ENCODE measurements around the gene PDGFB. TPM values are rescaled to one million over a fixed set of nuclear protein-coding genes. Genes with fewer than 3 reads are reported as not detected.
A peak's percentile ranks its signal among the peaks of the same experiment; 100 is the strongest.

PDGFB gene
- total and polyA plus RNA-seq, 2 experiments from 2014 or later, result 2.2 to 8.0 TPM

DNA sequence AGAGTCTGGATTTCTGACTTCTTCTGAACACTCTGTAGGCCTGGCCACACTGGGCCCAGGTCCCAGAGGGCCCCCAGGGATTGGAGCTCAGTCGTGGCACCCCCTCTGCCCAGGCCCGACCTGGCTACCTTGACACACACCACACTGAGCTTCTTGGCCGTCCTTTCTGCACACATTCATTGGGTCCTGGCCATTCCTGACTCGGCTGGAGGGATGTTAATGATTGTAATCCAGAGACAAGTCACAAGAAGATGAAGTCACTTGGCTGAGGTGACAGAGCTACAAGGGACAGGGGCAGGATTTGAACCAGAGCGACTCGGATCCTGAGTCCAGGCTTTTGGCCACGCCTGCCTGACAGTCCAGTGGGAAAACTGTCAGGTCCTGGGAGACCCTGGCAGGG is 23.9 kb upstream of the PDGFB start:
- DNase-seq (ENCODE audit: low spot score), result no peak

More for the DNA sequence above, 23.9 kb upstream of the PDGFB start:
- Mint-ChIP-seq H3K9me3 (no peaks in the 10 kb centered on the region; the same call in 2 of the 3 replicates), H3K4me3 (no peak overlapping the region), H3K27me3 (ENCODE audit: insufficient read depth, low read depth, poor library complexity) (peaks cover 12% of the 10 kb centered on the region), H3K36me3 (ENCODE audit: low read depth) (no peaks in the 10 kb centered on the region), H3K4me1 (peaks cover 5% of the 10 kb centered on the region; the same call in 1 of the 3 replicates), H3K27ac (no peak overlapping the region)
- H2AFZ ChIP-seq, result peak overlapping the region; percentile 43; the same call in 1 of the 2 replicates
- no peak for TF ChIP-seq JUNB (IDR thresholded peaks at IDR 0.05; ENCODE audit: unreplicated experiment)
- TF ChIP-seq POLR2AphosphoS5 (IDR thresholded peaks at IDR 0.05; ENCODE audit: low read depth), result no peak
- no peak for TF ChIP-seq NANOG (IDR thresholded peaks at IDR 0.05; ENCODE audit: borderline replicate concordance)
- TF ChIP-seq, protein P1, sequence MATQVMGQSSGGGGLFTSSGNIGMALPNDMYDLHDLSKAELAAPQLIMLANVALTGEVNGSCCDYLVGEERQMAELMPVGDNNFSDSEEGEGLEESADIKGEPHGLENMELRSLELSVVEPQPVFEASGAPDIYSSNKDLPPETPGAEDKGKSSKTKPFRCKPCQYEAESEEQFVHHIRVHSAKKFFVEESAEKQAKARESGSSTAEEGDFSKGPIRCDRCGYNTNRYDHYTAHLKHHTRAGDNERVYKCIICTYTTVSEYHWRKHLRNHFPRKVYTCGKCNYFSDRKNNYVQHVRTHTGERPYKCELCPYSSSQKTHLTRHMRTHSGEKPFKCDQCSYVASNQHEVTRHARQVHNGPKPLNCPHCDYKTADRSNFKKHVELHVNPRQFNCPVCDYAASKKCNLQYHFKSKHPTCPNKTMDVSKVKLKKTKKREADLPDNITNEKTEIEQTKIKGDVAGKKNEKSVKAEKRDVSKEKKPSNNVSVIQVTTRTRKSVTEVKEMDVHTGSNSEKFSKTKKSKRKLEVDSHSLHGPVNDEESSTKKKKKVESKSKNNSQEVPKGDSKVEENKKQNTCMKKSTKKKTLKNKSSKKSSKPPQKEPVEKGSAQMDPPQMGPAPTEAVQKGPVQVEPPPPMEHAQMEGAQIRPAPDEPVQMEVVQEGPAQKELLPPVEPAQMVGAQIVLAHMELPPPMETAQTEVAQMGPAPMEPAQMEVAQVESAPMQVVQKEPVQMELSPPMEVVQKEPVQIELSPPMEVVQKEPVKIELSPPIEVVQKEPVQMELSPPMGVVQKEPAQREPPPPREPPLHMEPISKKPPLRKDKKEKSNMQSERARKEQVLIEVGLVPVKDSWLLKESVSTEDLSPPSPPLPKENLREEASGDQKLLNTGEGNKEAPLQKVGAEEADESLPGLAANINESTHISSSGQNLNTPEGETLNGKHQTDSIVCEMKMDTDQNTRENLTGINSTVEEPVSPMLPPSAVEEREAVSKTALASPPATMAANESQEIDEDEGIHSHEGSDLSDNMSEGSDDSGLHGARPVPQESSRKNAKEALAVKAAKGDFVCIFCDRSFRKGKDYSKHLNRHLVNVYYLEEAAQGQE (IDR thresholded peaks at IDR 0.05; ENCODE audit: unreplicated experiment), result no peak
- no peak for TF ChIP-seq EZH2phosphoT487 (IDR thresholded peaks at IDR 0.05; ENCODE audit: unreplicated experiment)
- TF ChIP-seq, protein P2, sequence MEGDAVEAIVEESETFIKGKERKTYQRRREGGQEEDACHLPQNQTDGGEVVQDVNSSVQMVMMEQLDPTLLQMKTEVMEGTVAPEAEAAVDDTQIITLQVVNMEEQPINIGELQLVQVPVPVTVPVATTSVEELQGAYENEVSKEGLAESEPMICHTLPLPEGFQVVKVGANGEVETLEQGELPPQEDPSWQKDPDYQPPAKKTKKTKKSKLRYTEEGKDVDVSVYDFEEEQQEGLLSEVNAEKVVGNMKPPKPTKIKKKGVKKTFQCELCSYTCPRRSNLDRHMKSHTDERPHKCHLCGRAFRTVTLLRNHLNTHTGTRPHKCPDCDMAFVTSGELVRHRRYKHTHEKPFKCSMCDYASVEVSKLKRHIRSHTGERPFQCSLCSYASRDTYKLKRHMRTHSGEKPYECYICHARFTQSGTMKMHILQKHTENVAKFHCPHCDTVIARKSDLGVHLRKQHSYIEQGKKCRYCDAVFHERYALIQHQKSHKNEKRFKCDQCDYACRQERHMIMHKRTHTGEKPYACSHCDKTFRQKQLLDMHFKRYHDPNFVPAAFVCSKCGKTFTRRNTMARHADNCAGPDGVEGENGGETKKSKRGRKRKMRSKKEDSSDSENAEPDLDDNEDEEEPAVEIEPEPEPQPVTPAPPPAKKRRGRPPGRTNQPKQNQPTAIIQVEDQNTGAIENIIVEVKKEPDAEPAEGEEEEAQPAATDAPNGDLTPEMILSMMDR (conservative IDR thresholded peaks at IDR 0.05; ENCODE audit: low read depth in 2 of 2), result no peak
- no peak for TF ChIP-seq EZH2 (IDR thresholded peaks at IDR 0.05; ENCODE audit: low read depth, unreplicated experiment)
- TF ChIP-seq, protein P3, sequence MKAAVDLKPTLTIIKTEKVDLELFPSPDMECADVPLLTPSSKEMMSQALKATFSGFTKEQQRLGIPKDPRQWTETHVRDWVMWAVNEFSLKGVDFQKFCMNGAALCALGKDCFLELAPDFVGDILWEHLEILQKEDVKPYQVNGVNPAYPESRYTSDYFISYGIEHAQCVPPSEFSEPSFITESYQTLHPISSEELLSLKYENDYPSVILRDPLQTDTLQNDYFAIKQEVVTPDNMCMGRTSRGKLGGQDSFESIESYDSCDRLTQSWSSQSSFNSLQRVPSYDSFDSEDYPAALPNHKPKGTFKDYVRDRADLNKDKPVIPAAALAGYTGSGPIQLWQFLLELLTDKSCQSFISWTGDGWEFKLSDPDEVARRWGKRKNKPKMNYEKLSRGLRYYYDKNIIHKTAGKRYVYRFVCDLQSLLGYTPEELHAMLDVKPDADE (IDR thresholded peaks at IDR 0.05), result no peak
- TF ChIP-seq, protein P4, sequence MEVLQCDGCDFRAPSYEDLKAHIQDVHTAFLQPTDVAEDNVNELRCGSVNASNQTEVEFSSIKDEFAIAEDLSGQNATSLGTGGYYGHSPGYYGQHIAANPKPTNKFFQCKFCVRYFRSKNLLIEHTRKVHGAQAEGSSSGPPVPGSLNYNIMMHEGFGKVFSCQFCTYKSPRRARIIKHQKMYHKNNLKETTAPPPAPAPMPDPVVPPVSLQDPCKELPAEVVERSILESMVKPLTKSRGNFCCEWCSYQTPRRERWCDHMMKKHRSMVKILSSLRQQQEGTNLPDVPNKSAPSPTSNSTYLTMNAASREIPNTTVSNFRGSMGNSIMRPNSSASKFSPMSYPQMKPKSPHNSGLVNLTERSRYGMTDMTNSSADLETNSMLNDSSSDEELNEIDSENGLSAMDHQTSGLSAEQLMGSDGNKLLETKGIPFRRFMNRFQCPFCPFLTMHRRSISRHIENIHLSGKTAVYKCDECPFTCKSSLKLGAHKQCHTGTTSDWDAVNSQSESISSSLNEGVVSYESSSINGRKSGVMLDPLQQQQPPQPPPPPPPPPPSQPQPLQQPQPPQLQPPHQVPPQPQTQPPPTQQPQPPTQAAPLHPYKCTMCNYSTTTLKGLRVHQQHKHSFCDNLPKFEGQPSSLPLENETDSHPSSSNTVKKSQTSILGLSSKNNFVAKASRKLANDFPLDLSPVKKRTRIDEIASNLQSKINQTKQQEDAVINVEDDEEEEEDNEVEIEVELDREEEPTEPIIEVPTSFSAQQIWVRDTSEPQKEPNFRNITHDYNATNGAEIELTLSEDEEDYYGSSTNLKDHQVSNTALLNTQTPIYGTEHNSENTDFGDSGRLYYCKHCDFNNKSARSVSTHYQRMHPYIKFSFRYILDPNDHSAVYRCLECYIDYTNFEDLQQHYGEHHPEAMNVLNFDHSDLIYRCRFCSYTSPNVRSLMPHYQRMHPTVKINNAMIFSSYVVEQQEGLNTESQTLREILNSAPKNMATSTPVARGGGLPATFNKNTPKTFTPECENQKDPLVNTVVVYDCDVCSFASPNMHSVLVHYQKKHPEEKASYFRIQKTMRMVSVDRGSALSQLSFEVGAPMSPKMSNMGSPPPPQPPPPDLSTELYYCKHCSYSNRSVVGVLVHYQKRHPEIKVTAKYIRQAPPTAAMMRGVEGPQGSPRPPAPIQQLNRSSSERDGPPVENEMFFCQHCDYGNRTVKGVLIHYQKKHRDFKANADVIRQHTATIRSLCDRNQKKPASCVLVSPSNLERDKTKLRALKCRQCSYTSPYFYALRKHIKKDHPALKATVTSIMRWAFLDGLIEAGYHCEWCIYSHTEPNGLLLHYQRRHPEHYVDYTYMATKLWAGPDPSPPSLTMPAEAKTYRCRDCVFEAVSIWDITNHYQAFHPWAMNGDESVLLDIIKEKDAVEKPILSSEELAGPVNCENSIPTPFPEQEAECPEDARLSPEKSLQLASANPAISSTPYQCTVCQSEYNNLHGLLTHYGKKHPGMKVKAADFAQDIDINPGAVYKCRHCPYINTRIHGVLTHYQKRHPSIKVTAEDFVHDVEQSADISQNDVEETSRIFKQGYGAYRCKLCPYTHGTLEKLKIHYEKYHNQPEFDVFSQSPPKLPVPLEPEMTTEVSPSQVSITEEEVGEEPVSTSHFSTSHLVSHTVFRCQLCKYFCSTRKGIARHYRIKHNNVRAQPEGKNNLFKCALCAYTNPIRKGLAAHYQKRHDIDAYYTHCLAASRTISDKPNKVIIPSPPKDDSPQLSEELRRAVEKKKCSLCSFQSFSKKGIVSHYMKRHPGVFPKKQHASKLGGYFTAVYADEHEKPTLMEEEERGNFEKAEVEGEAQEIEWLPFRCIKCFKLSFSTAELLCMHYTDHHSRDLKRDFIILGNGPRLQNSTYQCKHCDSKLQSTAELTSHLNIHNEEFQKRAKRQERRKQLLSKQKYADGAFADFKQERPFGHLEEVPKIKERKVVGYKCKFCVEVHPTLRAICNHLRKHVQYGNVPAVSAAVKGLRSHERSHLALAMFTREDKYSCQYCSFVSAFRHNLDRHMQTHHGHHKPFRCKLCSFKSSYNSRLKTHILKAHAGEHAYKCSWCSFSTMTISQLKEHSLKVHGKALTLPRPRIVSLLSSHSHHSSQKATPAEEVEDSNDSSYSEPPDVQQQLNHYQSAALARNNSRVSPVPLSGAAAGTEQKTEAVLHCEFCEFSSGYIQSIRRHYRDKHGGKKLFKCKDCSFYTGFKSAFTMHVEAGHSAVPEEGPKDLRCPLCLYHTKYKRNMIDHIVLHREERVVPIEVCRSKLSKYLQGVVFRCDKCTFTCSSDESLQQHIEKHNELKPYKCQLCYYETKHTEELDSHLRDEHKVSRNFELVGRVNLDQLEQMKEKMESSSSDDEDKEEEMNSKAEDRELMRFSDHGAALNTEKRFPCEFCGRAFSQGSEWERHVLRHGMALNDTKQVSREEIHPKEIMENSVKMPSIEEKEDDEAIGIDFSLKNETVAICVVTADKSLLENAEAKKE (CRISPR knock-in tag; IDR thresholded peaks at IDR 0.05), result no peak
- no peak for TF ChIP-seq ZNF114 (CRISPR knock-in tag; IDR thresholded peaks at IDR 0.05)
- TF ChIP-seq ZNF331 (CRISPR knock-in tag; IDR thresholded peaks at IDR 0.05; ENCODE audit: low read depth), result no peak
- no peak for TF ChIP-seq CREB1 (CRISPR knock-in tag; IDR thresholded peaks at IDR 0.05; ENCODE audit: low read depth)
- no peak for TF ChIP-seq STAT1 (IDR thresholded peaks at IDR 0.05; ENCODE audit: unreplicated experiment)
- H3K4me3 ChIP-seq, result no peak overlapping the region
- H3K4me2 ChIP-seq, result no peak overlapping the region
- H3F3A ChIP-seq (replicated peaks; ENCODE audit: low read depth), result no peaks in the 10 kb centered on the region
- no peaks in the 10 kb centered on the region for H3K27me3 ChIP-seq (ENCODE audit: insufficient read depth)
- no peaks in the 10 kb centered on the region for H3K36me3 ChIP-seq (ENCODE audit: insufficient read depth)
- ATAC-seq, result no peak
- no peaks in the 10 kb centered on the region for H3K4me1 ChIP-seq (ENCODE audit: insufficient read depth)
- no peaks in the 10 kb centered on the region for H3K9me2 ChIP-seq (ENCODE audit: insufficient read depth)
- no peaks in the 10 kb centered on the region for H3K79me2 ChIP-seq (replicated peaks; ENCODE audit: insufficient read depth)
- no peaks in the 10 kb centered on the region for H4K20me1 ChIP-seq (replicated peaks; ENCODE audit: insufficient read depth)
- no peak overlapping the region for H3K27ac ChIP-seq (ENCODE audit: low read depth)

Measured in GM23338 (cell line).